HepG2 (cell line): ENCODE measurements around the gene OR2W3.

Experiments used
- FOSL2 ChIP-seq: sonication (generic); formaldehyde crosslinking; IDR thresholded peaks from 2 replicates; pipeline ENCODE4 v1.4.0; 2020; ENCODE audit warnings: missing genetic modification reagents
- GABPA ChIP-seq, 2 experiments: IDR thresholded peaks; 2 replicates each; pipeline ENCODE4 v1.6.1; 2011 to 2016; ENCODE audit warnings: low read depth in 2 of 2, low read length in 1 of 2, missing biosample characterization in 1 of 2, missing genetic modification characterization in 1 of 2
- JUN ChIP-seq: sonication (generic); formaldehyde crosslinking; IDR thresholded peaks from 2 replicates; pipeline ENCODE4 v1.4.0; 2020; ENCODE audit warnings: mild to moderate bottlenecking, missing genetic modification reagents
- POLR2A ChIP-seq, 2 experiments: IDR thresholded peaks; 2 replicates each; pipeline ENCODE4 v1.6.1; 2011; ENCODE audit warnings: low read depth in 2 of 2, low read length in 2 of 2, mild to moderate bottlenecking in 1 of 2, moderate library complexity in 1 of 2; ENCODE audit not compliant: insufficient read depth in 1 of 2
- POLR2AphosphoS2 ChIP-seq: IDR thresholded peaks from 2 replicates; pipeline ENCODE4 v1.6.1; 2011; ENCODE audit warnings: low read depth, low read length, improper control_type of control experiment
- ZNF615 ChIP-seq: sonication (generic); formaldehyde crosslinking; IDR thresholded peaks from 2 replicates; pipeline ENCODE4 v1.5.0; 2020; ENCODE audit warnings: mild to moderate bottlenecking, missing genetic modification reagents, borderline replicate concordance
- ZNF792 ChIP-seq: IDR thresholded peaks from 2 replicates; pipeline ENCODE4 v1.6.1; 2016
- TF ChIP-seq, protein P1 (sequence below): sonication (generic); formaldehyde crosslinking; IDR thresholded peaks from 2 replicates; pipeline ENCODE4 v1.5.0; 2020; ENCODE audit warnings: mild to moderate bottlenecking, missing genetic modification reagents, moderate library complexity
- TF ChIP-seq, protein P2 (sequence below): IDR thresholded peaks from 2 replicates; pipeline ENCODE4 v1.6.1; 2012; ENCODE audit warnings: inconsistent platforms
- TF ChIP-seq, protein P3 (sequence below): sonication (generic); formaldehyde crosslinking; IDR thresholded peaks from 2 replicates; pipeline ENCODE4 v1.4.0; 2020; ENCODE audit warnings: mild to moderate bottlenecking, missing genetic modification reagents, borderline replicate concordance
- TF ChIP-seq, protein P4 (sequence below): sonication (generic); formaldehyde crosslinking; IDR thresholded peaks from 2 replicates; pipeline ENCODE4 v1.4.0; 2020; ENCODE audit warnings: mild to moderate bottlenecking, low read depth, missing genetic modification reagents

DNA sequence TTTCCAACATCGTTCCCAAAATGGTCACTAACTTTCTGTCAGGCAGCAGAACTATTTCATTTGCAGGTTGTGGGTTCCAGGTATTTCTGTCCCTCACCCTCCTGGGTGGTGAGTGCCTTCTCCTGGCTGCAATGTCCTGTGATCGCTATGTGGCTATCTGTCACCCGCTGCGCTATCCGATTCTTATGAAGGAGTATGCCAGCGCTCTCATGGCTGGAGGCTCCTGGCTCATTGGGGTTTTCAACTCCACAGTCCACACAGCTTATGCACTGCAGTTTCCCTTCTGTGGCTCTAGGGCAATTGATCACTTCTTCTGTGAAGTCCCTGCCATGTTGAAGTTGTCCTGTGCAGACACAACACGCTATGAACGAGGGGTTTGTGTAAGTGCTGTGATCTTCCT is 38.6 kb downstream of the OR2W3 start:
- TF ChIP-seq FOSL2 (CRISPR knock-in tag) (no peak), GABPA (IDR thresholded peaks at IDR 0.05; ENCODE audit: low read depth, low read length) (no peak), GABPA (CRISPR knock-in tag; IDR thresholded peaks at IDR 0.05; ENCODE audit: low read depth) (no peak), POLR2A (IDR thresholded peaks at IDR 0.05; ENCODE audit: insufficient read depth in 1 of 2, low read depth in 2 of 2, low read length in 2 of 2) (no peak), JUN (CRISPR knock-in tag) (no peak), ZNF792 (CRISPR knock-in tag) (no peak), ZNF615 (CRISPR knock-in tag) (no peak), POLR2AphosphoS2 (no peak)
- TF ChIP-seq, protein P1, sequence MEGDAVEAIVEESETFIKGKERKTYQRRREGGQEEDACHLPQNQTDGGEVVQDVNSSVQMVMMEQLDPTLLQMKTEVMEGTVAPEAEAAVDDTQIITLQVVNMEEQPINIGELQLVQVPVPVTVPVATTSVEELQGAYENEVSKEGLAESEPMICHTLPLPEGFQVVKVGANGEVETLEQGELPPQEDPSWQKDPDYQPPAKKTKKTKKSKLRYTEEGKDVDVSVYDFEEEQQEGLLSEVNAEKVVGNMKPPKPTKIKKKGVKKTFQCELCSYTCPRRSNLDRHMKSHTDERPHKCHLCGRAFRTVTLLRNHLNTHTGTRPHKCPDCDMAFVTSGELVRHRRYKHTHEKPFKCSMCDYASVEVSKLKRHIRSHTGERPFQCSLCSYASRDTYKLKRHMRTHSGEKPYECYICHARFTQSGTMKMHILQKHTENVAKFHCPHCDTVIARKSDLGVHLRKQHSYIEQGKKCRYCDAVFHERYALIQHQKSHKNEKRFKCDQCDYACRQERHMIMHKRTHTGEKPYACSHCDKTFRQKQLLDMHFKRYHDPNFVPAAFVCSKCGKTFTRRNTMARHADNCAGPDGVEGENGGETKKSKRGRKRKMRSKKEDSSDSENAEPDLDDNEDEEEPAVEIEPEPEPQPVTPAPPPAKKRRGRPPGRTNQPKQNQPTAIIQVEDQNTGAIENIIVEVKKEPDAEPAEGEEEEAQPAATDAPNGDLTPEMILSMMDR, result no peak
- TF ChIP-seq, protein P2, sequence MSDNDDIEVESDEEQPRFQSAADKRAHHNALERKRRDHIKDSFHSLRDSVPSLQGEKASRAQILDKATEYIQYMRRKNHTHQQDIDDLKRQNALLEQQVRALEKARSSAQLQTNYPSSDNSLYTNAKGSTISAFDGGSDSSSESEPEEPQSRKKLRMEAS, result no peak
- TF ChIP-seq, protein P3, sequence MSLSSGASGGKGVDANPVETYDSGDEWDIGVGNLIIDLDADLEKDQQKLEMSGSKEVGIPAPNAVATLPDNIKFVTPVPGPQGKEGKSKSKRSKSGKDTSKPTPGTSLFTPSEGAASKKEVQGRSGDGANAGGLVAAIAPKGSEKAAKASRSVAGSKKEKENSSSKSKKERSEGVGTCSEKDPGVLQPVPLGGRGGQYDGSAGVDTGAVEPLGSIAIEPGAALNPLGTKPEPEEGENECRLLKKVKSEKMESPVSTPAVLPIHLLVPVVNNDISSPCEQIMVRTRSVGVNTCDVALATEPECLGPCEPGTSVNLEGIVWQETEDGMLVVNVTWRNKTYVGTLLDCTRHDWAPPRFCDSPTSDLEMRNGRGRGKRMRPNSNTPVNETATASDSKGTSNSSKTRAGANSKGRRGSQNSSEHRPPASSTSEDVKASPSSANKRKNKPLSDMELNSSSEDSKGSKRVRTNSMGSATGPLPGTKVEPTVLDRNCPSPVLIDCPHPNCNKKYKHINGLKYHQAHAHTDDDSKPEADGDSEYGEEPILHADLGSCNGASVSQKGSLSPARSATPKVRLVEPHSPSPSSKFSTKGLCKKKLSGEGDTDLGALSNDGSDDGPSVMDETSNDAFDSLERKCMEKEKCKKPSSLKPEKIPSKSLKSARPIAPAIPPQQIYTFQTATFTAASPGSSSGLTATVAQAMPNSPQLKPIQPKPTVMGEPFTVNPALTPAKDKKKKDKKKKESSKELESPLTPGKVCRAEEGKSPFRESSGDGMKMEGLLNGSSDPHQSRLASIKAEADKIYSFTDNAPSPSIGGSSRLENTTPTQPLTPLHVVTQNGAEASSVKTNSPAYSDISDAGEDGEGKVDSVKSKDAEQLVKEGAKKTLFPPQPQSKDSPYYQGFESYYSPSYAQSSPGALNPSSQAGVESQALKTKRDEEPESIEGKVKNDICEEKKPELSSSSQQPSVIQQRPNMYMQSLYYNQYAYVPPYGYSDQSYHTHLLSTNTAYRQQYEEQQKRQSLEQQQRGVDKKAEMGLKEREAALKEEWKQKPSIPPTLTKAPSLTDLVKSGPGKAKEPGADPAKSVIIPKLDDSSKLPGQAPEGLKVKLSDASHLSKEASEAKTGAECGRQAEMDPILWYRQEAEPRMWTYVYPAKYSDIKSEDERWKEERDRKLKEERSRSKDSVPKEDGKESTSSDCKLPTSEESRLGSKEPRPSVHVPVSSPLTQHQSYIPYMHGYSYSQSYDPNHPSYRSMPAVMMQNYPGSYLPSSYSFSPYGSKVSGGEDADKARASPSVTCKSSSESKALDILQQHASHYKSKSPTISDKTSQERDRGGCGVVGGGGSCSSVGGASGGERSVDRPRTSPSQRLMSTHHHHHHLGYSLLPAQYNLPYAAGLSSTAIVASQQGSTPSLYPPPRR (CRISPR knock-in tag), result no peak
- TF ChIP-seq, protein P4, sequence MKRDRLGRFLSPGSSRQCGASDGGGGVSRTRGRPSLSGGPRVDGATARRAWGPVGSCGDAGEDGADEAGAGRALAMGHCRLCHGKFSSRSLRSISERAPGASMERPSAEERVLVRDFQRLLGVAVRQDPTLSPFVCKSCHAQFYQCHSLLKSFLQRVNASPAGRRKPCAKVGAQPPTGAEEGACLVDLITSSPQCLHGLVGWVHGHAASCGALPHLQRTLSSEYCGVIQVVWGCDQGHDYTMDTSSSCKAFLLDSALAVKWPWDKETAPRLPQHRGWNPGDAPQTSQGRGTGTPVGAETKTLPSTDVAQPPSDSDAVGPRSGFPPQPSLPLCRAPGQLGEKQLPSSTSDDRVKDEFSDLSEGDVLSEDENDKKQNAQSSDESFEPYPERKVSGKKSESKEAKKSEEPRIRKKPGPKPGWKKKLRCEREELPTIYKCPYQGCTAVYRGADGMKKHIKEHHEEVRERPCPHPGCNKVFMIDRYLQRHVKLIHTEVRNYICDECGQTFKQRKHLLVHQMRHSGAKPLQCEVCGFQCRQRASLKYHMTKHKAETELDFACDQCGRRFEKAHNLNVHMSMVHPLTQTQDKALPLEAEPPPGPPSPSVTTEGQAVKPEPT (CRISPR knock-in tag), result no peak
